ENCODE measurements around the gene RAF1. TPM values are rescaled to one million over a fixed set of nuclear protein-coding genes. Genes with fewer than 3 reads are reported as not detected.

The RAF1 gene
- total and polyA plus RNA-seq, 9 of the 15 experiments (the other 6 are each of a cell fraction or from before 2014, with no cell fraction given), result 28.0 to 183 (median 85.6) TPM

DNA sequence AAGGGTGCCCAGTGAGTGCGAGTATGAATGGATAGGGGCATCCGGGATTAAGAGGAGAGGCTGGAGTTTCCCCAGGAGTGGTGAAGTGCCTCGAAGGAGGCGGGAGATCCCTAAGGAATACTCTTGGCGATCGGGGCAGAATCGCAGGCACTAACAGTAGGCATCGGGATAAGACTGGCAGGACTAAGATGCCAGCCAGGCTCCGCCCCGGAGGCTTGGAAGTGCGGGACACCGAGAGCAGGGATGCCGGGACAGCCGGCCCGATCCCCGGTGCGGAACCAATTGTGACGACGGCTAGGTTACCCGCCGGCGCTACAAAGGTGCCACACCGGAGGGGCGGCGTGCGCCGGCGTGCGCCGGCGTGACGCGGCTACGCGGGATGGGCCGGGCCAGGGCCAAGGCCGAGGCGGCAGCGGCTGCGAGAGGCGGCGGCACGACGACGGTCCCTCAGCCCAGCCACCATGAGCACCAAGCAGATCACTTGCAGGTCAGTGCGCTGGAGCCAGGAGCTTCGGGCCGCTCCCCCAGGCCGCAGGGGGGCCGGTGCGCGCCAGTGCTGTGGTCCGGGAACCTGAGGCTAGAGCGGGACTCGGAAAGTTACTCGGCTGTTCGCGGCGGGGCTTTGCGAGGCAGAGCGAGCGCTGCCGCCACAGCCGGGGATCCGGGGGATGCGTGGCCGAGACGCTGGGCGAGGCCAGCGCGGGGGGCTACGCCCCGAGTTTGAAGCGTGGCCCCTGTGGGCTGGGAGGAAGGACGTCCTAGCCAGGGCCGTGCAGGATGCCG is 107.0 kb downstream of the RAF1 start, which contains the start of gene MKRN2 (continued):
- 0 out of 2 replicates have a peak, but pooled peaks have one; percentile 44 for TF ChIP-seq HDAC2 (IDR thresholded peaks at IDR 0.05)
- TF ChIP-seq LCOR (CRISPR knock-in tag; IDR thresholded peaks at IDR 0.05), result peak; percentile 79; the same call in 1 of the 2 replicates
- TF ChIP-seq, protein P1, sequence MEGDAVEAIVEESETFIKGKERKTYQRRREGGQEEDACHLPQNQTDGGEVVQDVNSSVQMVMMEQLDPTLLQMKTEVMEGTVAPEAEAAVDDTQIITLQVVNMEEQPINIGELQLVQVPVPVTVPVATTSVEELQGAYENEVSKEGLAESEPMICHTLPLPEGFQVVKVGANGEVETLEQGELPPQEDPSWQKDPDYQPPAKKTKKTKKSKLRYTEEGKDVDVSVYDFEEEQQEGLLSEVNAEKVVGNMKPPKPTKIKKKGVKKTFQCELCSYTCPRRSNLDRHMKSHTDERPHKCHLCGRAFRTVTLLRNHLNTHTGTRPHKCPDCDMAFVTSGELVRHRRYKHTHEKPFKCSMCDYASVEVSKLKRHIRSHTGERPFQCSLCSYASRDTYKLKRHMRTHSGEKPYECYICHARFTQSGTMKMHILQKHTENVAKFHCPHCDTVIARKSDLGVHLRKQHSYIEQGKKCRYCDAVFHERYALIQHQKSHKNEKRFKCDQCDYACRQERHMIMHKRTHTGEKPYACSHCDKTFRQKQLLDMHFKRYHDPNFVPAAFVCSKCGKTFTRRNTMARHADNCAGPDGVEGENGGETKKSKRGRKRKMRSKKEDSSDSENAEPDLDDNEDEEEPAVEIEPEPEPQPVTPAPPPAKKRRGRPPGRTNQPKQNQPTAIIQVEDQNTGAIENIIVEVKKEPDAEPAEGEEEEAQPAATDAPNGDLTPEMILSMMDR (IDR thresholded peaks at IDR 0.05 in 2 of 3, conservative IDR thresholded peaks at IDR 0.05 in 1 of 3; ENCODE audit: insufficient read depth in 2 of 3, low read depth in 1 of 3, low read length in 3 of 3), result 0 out of 6 replicates have a peak, but pooled peaks of 1 of the 3 experiments have one; percentile 6
- peak; percentile 61; the same call in 1 of the 2 replicates for TF ChIP-seq HMGXB4 (CRISPR knock-in tag; IDR thresholded peaks at IDR 0.05)
- TF ChIP-seq RREB1 (CRISPR knock-in tag; IDR thresholded peaks at IDR 0.05), result peak; percentile 87; the same call in 1 of the 2 replicates
- TF ChIP-seq SAFB2 (IDR thresholded peaks at IDR 0.05; ENCODE audit: borderline replicate concordance, low read depth, low read length, severe bottlenecking), result no peak
- TF ChIP-seq, protein P2, sequence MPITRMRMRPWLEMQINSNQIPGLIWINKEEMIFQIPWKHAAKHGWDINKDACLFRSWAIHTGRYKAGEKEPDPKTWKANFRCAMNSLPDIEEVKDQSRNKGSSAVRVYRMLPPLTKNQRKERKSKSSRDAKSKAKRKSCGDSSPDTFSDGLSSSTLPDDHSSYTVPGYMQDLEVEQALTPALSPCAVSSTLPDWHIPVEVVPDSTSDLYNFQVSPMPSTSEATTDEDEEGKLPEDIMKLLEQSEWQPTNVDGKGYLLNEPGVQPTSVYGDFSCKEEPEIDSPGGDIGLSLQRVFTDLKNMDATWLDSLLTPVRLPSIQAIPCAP (CRISPR knock-in tag; IDR thresholded peaks at IDR 0.05; ENCODE audit: borderline replicate concordance), result 0 out of 2 replicates have a peak, but pooled peaks have one; percentile 83
- peak; percentile 96 for TF ChIP-seq L3MBTL2 (IDR thresholded peaks at IDR 0.05)
- no peak for TF ChIP-seq MCM2 (IDR thresholded peaks at IDR 0.05; ENCODE audit: low read depth)
- no peak for TF ChIP-seq HNRNPH1 (optimal IDR thresholded peaks at IDR 0.05; ENCODE audit: low read depth, low read length)
- peak; percentile 61; the same call in 1 of the 2 replicates for TF ChIP-seq ARID3A (IDR thresholded peaks at IDR 0.05; ENCODE audit: borderline replicate concordance, low read depth, low read length)
- no peak for TF ChIP-seq SPI1 (IDR thresholded peaks at IDR 0.05; ENCODE audit: borderline replicate concordance, low read depth, low read length)

Data from K562 (cell line).